ENCODE results near the gene PLXNA4. TPM values are rescaled to one million over a fixed set of nuclear protein-coding genes. Genes with fewer than 3 reads are reported as not detected.

Gene PLXNA4
- polyA plus RNA-seq, 1 donor from 2014 or later: not detected

DNA sequence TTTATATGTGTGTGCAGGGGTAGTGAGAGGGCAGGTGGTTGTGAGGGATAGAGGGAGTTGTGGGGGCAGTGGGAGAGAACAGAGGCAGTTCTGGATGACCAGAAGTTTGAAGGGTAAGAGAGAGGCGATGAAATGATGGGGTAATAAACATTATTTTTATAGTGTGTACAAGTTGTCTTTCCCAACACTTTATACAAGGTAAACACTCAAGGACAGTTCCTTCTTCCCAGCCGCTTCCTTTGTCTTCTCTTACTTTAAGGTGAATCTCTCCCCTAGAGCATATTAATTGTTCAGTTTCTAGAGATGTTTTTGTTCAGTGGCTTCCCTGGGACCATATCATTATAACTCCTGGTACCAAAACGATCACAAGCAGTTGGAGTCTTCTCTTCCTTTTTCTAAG is 475.8 kb downstream of the PLXNA4 start:
- Mint-ChIP-seq H3K27me3 (peaks cover 4% of the 10 kb centered on the region), H3K4me1 (no peaks in the 10 kb centered on the region)

DNA sequence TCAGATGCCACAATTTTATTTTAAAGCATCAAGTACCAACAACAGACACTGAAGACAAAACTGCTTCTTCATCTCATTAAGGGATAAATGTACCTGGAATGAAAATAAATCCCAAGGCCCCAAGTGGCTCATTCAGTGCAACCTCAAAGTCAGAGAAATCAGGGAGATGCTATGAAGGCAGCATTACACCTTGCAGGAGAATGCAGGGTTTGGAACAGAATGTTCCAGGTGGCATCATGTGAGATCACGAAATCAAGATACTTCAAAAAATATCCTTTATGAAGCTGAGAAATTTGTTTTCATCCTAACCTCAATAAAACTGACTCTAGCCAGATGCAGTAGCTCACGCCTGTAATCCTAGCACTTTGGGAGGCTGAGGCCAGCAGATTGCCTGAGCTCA is 477.1 kb downstream of the PLXNA4 start:
- H3K27me3 Mint-ChIP-seq: peaks cover 7% of the 10 kb centered on the region
- peaks cover 3% of the 10 kb centered on the region for H3K36me3 Mint-ChIP-seq
- H3K27ac Mint-ChIP-seq: no peak overlapping the region
- H3K4me3 Mint-ChIP-seq: no peak overlapping the region
- peaks cover 0 to 5% (median 4%) of the 10 kb centered on the region in 3 donors for H3K9me3 Mint-ChIP-seq
- no peaks in the 10 kb centered on the region for H3K4me1 Mint-ChIP-seq

More for the DNA sequence above, 475.8 kb downstream of the PLXNA4 start:
- H3K36me3 Mint-ChIP-seq: no peaks in the 10 kb centered on the region
- H3K9me3 Mint-ChIP-seq: peaks cover 0 to 5% (median 2%) of the 10 kb centered on the region in 3 donors
- H3K4me3 Mint-ChIP-seq: no peak overlapping the region
- no peak overlapping the region for H3K27ac Mint-ChIP-seq

DNA sequence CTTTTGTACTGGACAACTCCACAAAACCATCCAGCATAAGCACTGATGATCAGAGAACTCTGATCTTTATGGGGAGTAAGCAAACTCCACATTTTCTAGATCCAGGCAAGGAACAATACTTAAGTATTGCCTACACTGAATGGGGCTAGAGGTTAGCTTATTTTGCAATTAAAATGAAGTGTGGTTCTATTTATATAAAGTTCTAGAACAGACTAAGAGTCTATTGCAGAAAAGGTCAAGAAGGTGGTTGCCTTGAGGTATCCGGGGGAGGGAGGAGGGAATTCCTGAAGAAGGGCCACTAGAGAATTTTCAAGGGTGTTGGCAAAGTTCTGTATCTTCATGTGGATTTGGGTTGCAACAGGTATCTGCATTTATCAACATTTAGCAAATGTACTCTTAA is 477.9 kb downstream of the PLXNA4 start:
- H3K9me3 Mint-ChIP-seq: peaks cover 0 to 5% (median 2%) of the 10 kb centered on the region in 3 donors
- no peaks in the 10 kb centered on the region for H3K4me1 Mint-ChIP-seq
- H3K36me3 Mint-ChIP-seq: peaks cover 3% of the 10 kb centered on the region
- H3K27me3 Mint-ChIP-seq: peaks cover 7% of the 10 kb centered on the region
- no peak overlapping the region for H3K4me3 Mint-ChIP-seq
- H3K27ac Mint-ChIP-seq: no peak overlapping the region

DNA sequence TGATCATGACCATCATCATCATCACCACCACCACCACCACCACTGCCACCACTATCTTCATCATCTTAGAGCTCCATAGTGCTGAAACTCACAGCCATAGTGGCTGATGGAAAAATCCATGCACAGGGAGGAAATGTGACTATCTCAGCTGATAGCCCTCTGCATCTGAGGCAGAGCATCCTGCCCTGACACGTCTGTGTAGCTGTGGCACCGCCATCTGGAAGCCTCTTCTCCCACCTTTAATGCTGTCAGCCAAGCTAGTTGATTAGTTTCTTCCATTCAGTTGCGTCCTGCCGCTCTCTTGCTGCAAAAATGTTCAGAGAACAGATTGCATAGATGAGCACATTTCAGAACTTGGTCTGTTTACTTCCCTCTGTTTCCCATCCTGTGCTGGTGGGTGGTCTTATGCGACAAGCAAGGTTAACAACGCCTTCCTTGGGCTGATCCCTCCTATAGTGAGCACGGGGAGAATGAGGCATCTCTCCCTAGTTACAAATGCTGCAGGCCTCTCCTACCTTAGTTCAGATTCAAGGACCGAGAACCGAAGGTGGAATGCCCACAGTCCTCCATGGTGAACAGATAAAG is 478.6 kb downstream of the PLXNA4 start:
- Mint-ChIP-seq H3K36me3 (peaks cover 3% of the 10 kb centered on the region), H3K9me3 (peaks cover 0 to 5% (median 2%) of the 10 kb centered on the region in 3 donors), H3K27ac (no peak overlapping the region), H3K4me1 (no peaks in the 10 kb centered on the region), H3K27me3 (peaks cover 7% of the 10 kb centered on the region), H3K4me3 (no peak overlapping the region)

DNA sequence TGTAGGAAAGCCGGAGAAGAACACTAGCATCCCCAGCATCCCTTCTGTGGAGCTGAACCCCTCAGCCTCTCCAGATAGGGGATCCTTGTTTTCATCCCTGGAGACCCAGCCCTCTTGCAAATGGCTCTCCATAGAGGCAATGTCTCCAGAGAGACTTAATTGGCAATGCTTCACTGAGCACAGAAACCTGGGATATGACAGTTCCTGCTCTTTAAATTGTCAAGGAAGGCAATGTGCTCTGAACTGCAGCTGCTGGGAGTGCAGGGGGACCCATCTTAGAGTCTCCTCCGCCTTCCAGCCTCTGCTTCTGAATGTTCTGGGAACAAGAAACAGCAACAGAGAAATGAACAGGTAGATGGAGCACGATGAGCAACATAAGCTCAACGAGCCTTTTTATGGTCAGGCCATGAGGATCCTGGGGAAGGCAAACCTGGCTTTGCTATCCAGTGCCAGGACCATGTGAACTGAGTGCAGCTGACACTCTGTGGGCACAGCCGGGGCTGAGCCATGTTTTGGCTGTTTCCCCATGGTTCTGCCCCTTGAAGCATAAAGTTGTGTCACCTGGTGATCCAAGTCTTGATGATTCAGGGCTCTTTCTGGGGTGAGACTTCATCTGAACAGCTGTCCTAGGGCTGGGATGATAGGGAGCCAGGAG is 481.0 kb downstream of the PLXNA4 start:
- H3K27me3 Mint-ChIP-seq: peaks cover 6% of the 10 kb centered on the region
- H3K4me3 Mint-ChIP-seq: no peak overlapping the region
- H3K36me3 Mint-ChIP-seq: peaks cover 3% of the 10 kb centered on the region
- H3K9me3 Mint-ChIP-seq: peaks cover 0 to 2% (median 2%) of the 10 kb centered on the region in 3 donors
- H3K27ac Mint-ChIP-seq: no peak overlapping the region
- no peaks in the 10 kb centered on the region for H3K4me1 Mint-ChIP-seq

DNA sequence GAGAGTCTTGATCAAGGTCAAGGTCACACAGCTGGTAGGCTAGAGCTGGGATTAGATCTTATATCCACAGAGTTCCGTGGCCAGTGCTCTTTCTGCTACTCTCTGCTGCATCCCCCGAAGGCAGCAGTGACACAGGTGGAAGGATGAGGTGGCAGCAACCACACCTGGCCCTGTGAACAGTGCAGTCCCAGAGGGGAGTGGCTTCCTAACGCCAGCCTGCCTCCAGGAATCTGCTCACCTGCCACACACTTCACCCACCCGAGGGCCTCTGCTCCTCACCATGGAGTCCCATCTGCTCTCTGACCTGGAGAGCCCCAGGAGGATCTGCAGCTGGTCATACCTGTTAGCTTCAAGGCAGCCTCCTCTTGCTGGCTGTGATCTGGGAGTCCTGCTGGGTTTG is 484.2 kb downstream of the PLXNA4 start:
- Mint-ChIP-seq H3K4me3 (no peak overlapping the region), H3K9me3 (peaks cover 0 to 2% (median 0%) of the 10 kb centered on the region in 3 donors), H3K27ac (no peak overlapping the region), H3K27me3 (peaks cover 3% of the 10 kb centered on the region), H3K36me3 (peaks cover 5% of the 10 kb centered on the region), H3K4me1 (no peaks in the 10 kb centered on the region)

DNA sequence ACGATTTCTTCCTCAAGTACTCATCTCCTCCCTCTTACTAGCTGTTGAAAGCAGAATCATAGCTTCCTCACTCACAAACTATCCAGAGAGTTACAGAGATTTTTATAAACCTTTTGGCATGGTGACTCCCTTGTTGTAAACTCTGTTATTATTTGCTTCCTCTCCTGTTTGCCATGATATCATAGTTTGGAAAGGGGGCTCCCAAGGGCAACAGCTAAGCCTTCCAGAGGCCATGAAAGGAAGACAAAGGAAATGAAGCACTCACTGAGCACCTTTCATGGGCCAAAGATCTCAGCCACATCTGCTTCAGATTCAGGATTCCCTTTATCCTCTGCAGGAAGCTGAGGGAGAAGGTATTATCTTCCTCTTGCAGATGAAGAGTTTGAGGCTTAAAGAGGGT is 484.6 kb downstream of the PLXNA4 start:
- H3K4me3 Mint-ChIP-seq: no peak overlapping the region
- H3K4me1 Mint-ChIP-seq: no peaks in the 10 kb centered on the region
- H3K36me3 Mint-ChIP-seq: peaks cover 5% of the 10 kb centered on the region
- H3K27ac Mint-ChIP-seq: no peak overlapping the region
- H3K9me3 Mint-ChIP-seq: peaks cover 0 to 2% (median 0%) of the 10 kb centered on the region in 3 donors
- peaks cover 3% of the 10 kb centered on the region for H3K27me3 Mint-ChIP-seq

DNA sequence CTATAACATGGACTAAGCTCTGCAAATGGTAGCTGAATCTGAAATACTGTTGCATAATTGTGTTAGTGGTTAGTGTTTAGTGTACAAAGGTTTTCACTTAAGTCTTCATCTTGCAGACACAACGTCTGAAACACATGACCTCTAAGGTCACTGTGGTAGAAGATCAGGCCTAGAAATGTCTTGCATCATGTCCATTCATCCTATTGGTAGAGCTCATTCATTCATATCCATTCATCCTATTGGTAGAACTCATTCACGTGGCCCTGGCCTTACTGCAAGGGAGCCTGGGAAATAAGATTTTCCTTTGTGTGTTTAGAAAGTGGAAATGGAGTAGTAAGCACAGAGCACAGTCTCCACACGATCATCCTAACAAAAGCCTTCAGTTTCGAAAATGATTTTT is 485.8 kb downstream of the PLXNA4 start:
- Mint-ChIP-seq H3K27me3 (peaks cover 8% of the 10 kb centered on the region), H3K4me3 (no peak overlapping the region), H3K4me1 (no peaks in the 10 kb centered on the region), H3K27ac (no peak overlapping the region), H3K9me3 (peaks cover 0 to 2% (median 0%) of the 10 kb centered on the region in 3 donors), H3K36me3 (peaks cover 5% of the 10 kb centered on the region)

DNA sequence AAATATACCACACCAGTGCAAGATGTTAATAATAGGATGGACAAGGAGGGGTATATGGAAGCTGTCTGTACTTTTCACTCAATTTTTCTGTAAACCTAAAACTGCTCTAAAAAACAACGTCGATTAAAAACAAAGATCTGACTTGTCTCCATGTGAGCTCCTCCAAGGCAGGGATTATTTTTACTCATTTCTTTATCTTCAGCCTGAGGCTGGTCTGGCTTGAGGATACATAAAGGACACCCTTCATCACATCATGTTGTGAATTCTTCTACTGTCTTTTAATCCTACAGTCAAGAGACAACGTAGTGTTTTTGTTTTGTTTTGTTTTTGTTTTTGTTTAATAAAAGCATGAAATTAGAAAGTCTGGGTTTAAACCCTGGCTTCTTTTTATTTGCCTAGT is 486.9 kb downstream of the PLXNA4 start:
- Mint-ChIP-seq H3K4me1 (no peaks in the 10 kb centered on the region), H3K9me3 (no peaks in the 10 kb centered on the region), H3K27me3 (peaks cover 5% of the 10 kb centered on the region), H3K4me3 (no peak overlapping the region), H3K27ac (no peak overlapping the region), H3K36me3 (peaks cover 2% of the 10 kb centered on the region)

DNA sequence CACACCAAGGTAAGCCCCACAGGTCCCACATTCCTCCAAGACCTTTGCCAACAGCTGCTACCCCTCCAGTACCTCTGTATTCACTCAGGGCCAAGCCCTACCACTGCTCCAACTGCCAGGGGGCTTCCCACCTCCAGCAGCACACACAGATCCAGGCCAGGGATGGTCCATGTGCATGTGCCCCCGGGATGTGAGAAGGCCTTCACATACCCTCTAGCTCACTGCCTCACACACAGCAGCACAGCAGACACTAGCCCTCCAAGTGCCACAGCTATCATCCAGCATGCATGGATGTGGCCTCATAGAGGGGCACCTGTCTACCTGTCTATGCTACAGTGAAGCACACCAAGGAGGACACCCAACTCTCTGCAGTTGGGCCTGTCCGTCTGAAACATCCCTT is 488.8 kb downstream of the PLXNA4 start:
- Mint-ChIP-seq H3K27me3 (peaks cover 10% of the 10 kb centered on the region), H3K36me3 (peaks cover 2% of the 10 kb centered on the region), H3K4me1 (no peaks in the 10 kb centered on the region), H3K27ac (no peak overlapping the region), H3K4me3 (no peak overlapping the region), H3K9me3 (no peaks in the 10 kb centered on the region)

DNA sequence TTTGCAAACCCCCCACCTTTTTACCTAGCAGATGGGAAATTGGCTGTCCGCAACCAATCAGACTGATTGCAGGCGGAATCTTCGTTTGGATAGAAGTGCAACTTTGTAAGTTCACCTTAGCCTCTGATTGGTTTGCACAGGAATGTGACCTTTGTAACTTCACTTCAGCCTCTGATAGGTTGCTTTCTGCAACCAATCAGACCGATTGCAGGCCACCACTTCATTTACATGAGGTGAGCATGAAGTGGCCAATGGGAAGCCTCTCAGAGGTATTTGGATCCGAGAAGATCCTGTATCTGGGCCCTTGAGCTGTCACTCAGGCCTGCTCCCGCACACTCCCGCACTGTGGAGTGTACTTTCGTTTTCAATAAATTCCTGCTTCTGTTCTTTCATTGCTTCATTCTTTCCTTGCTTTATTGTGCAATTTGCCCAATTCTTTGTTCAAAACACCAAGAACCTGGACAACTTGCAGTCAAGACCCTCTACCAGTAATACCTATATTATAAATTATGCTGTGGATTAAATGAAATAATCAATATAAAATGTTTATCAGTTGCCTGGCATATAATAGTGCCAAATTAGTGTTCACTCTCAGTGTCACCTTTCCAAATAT is 491.4 kb downstream of the PLXNA4 start:
- no peaks in the 10 kb centered on the region for H3K9me3 Mint-ChIP-seq
- H3K4me1 Mint-ChIP-seq: no peaks in the 10 kb centered on the region

DNA sequence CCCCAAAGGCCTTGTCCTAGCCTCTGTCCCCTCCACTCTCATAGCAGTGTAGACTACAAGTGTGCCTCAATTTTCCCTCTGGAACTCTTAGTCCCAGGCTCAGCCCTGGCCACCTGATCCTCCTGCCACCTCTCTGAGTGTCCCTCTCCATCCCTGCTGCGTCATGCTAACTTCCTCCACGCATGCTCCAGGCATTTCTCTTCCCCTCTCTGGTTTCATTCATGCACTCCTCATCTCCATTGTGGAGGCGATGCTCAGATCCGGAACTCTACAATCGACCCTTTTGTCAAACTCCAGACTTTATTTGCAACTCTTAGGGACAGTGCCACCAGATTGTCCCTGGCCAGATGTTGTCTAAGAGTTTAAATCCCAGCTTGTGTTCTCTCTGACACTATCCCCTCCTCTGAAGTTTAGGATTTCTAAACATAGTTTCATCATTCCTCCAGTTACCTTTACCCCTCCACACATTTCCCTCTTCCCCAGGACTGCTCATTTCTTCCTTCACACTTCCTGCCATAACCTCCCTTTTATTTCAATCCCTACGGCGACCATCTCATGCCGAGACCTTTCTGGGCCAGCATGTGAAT is 492.6 kb downstream of the PLXNA4 start:
- no peak overlapping the region for H3K4me3 Mint-ChIP-seq
- peaks cover 13% of the 10 kb centered on the region for H3K27me3 Mint-ChIP-seq
- no peaks in the 10 kb centered on the region for H3K4me1 Mint-ChIP-seq
- no peaks in the 10 kb centered on the region for H3K36me3 Mint-ChIP-seq
- H3K9me3 Mint-ChIP-seq: no peaks in the 10 kb centered on the region
- H3K27ac Mint-ChIP-seq: no peak overlapping the region

More for the DNA sequence above, 491.4 kb downstream of the PLXNA4 start:
- Mint-ChIP-seq H3K27me3 (peaks cover 12% of the 10 kb centered on the region), H3K27ac (no peak overlapping the region), H3K4me3 (no peak overlapping the region), H3K36me3 (no peaks in the 10 kb centered on the region)

DNA sequence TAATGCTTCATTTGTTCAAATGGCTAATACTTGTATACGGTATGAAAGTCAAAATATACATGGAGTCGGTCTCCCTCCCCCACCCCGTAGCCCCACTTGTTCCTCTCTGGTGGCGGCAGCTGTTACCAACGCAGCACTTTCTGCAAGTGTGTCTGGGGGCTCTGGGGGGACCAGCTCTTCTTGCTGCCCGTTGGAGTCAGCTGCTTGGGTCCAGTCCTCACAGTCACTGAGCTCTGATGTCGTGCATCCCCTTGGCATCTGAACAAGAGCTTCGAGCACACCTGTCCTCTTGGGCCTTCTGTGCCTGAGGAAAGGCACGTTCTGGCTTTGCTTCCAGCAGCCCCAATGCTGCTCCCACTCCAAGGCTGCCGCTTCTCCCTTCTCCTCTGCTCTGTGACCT is 493.1 kb downstream of the PLXNA4 start:
- H3K4me3 Mint-ChIP-seq: no peak overlapping the region
- H3K9me3 Mint-ChIP-seq: no peaks in the 10 kb centered on the region
- H3K27ac Mint-ChIP-seq: no peak overlapping the region
- H3K4me1 Mint-ChIP-seq: no peaks in the 10 kb centered on the region
- peaks cover 13% of the 10 kb centered on the region for H3K27me3 Mint-ChIP-seq
- H3K36me3 Mint-ChIP-seq: no peaks in the 10 kb centered on the region

DNA sequence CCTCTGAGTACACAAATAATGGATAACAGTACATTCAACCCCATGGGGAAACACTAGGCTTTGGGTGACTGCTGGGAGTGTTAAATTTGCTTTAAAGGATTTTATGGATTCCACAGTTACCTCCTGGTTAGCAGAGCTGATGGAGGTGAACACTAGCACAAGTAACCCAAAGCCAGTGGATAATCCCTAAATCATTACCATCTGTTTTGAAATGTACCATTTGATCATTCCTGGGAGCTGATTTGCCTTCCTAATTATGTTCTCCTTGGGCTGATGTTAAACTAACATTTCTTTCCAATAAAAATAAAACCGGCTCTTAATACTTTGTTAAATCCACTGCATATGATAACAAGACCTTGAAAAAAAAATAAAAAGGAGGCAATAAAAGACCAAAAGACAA is 493.9 kb downstream of the PLXNA4 start:
- Mint-ChIP-seq H3K9me3 (no peaks in the 10 kb centered on the region), H3K4me3 (no peak overlapping the region), H3K4me1 (no peaks in the 10 kb centered on the region), H3K27ac (no peak overlapping the region), H3K27me3 (peaks cover 13% of the 10 kb centered on the region), H3K36me3 (no peaks in the 10 kb centered on the region)

DNA sequence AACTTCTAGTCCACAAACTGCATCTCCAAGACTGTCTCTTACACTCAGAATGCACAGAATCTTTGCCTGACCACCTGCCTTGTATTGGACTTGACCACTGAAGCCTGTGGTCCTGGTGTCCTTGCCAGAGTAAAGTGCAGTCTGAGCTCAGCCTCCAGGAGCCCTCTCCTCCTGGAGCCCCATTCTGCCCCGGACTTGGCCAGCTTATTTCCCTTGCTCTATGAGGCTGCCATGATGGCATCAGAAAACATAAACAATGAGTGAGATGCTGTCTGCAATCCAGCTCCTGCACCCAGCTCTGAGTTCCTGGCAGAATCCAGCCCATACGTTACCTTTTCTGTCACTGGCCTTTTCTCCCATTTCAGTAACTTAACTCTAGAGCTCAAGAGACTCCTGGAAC is 494.6 kb downstream of the PLXNA4 start:
- Mint-ChIP-seq H3K36me3 (no peaks in the 10 kb centered on the region), H3K4me3 (no peak overlapping the region), H3K4me1 (no peaks in the 10 kb centered on the region), H3K9me3 (no peaks in the 10 kb centered on the region), H3K27ac (no peak overlapping the region), H3K27me3 (peaks cover 15% of the 10 kb centered on the region)

Data from IgD-negative memory B cell (primary cell).